HG03280 (cell line): ENCODE measurements around the gene KCNQ1.

ENCODE experiments used
- ATAC-seq: cut with Tn5 transposase; IDR thresholded peaks from one replicate; pipeline ENCODE4 v1.9.1; 2021; ENCODE audit warnings: mild to moderate bottlenecking, moderate library complexity; ENCODE audit not compliant: unreplicated experiment

The KCNQ1 gene

DNA sequence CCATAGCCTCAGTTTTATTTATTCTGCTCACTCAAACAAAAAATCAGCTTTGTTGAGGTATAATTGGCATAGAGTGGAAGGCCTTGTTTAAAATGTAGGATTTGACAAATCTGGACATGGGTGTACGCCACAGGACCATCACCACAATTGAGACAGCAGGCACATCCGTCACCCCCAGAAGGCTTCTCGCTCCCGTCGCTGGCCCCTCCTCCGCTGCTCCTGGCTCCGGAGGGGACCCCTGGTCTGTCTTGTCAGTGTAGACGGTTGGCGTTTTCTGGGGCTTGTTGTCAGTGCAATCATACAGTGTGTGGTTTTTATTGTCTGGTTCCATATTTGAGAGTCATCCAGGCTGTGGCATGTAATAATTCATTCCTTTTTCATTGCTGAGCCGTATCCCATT lies 97.6 kb downstream of the KCNQ1 start:
- ATAC-seq, result no peak

GRCh38 chr11:2547806-2548205 lies 103.0 kb downstream of the KCNQ1 start:
- ATAC-seq, result no peak

- no peak for ATAC-seq
These were observed 103.8 kb downstream of the KCNQ1 start for GRCh38 chr11:2548596-2548995.

DNA sequence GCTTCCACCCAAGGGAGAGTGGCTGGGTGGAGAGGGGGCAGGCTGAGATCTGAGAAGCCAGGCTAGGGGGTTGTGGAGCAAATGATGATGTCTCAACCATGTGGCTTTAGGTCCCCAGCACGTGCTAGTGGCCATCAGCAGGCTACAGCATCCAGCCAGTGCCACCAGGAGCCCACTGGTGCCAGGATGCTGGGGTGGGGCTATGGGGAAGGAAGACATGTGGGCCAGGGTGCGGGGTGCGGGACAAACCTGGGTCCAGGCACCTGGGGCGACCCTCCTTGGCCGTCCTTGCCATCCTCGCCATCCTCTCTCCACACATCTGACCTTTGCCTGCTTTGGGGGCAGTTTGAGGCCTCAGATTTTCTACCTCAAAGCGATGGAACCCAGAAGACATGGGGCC lies 104.3 kb downstream of the KCNQ1 start:
- ATAC-seq, result no peak

DNA sequence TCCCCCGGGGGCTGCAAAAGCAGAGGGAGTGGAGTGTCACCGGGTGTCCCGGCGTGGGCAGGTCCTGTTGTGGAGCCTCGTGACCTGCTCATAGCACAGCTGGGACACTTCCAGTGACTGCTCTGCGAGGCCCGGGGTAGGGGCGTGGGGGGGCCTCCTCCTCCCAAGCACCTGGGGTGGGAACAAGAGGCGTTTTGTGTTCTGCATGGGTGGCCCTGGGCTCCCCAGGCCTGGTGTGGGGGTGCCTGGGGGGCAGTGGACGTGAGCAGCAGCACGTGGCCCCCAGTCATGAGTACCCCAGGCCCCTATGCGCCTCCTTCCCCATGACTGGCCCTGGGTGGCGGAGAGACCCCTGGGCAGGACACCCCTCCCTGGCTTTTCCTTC lies 104.7 kb downstream of the KCNQ1 start:
- no peak for ATAC-seq

DNA sequence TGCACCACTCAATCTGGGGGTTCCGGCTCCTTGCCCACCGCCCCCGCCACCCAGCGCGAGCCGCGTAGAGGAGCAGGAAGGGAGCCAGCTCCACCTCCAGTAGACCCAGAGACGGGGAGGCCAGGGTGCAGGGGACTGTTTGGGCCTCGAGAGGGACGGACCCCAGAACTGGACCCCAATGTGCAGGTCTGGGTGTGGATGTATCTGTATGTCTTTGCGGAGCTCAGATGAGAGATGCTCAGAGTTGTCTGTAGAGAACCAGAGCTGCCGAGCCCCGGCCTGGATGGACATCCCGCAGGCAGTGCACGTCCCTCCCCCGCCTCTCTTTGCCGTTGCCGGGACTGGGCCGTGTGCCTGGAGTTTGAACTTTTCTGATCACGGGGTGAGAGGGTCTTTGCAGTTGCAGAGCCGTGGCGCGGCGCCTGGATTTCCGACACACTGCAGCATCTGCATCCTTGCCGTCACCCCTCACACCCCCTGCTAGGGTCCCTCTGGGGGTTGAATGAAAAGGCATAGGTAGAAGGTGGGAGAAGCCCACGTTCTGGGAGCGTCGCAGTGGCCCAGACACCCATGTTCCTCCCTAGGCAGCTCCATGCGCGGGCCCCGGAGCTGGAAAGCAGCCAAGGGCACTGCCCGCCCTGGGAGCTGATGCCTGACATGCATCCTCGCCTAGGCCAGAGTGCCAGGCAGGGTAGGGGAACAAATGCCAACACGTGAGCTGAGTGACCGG lies 105.2 kb downstream of the KCNQ1 start:
- ATAC-seq, result no peak

GRCh38 chr11:2550606-2550970 lies 105.8 kb downstream of the KCNQ1 start:
- no peak for ATAC-seq

GRCh38 chr11:2551131-2551530 lies 106.3 kb downstream of the KCNQ1 start:
- no peak for ATAC-seq

GRCh38 chr11:2552210-2552609 lies 107.4 kb downstream of the KCNQ1 start:
- ATAC-seq, result no peak

DNA sequence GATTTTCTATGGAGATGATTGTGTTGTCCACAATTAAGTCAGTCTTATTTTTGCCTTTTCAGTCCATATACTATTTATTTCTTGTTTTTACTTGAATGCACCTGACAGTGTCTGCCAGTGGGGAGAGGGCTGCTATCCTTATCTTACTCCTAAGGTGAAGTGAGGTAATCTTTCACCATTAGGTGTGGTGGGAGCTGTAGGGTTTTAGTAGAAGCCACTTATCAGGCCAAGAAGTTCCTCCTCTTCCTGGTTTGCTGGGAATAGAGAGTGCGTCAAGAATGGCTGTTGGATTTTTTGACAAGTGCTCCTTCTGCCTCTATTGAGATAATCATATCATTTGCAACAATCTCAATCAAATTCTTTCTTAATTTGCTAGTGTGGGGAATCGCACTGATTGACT lies 108.4 kb downstream of the KCNQ1 start:
- ATAC-seq, result no peak

- no peak for ATAC-seq
These were observed 109.1 kb downstream of the KCNQ1 start for GRCh38 chr11:2553886-2554285.

DNA sequence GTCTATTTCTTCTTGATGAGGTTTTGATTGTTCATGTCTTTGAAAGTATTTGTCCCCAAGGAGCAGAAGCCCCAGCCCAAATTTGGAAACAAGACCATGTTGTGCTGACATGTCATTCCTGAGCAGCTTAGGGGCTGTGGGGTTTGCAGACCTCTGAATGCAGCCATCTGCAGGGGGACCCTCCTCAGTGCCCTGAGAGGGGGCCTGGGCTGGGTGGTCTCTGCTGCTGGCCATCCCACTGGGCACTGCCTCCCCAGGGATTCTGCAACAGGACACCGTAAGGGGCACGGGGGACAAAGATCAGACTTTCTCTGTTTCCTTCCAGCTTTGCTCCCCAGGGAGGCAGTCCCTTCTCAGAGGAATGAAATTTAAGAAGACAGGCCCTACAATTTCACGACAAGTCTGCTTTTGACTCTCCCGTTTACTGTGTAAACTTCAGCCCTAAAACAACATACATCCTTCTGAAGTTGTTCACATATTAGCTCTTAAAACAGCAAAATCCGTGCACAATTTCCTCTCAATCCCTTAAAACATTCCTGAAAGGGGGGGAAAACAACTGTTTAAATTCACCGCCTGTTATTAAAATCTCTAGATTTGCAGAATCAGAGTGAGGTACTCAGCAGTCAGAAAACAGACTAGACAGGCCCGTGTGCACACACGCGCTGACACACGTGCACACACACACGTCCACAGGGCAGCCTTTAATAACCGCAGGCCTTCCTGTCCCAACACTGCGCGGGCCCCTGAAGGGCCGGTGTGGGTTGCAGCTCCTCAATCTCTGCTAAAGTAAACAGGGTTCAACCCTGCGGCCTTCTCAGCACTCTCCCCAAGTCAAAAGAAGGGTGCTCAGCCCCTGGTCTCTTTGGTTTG lies 109.8 kb downstream of the KCNQ1 start:
- no peak for ATAC-seq

GRCh38 chr11:2555336-2555735 lies 110.5 kb downstream of the KCNQ1 start:
- ATAC-seq, result no peak

GRCh38 chr11:2555891-2556290 lies 111.1 kb downstream of the KCNQ1 start:
- no peak for ATAC-seq

DNA sequence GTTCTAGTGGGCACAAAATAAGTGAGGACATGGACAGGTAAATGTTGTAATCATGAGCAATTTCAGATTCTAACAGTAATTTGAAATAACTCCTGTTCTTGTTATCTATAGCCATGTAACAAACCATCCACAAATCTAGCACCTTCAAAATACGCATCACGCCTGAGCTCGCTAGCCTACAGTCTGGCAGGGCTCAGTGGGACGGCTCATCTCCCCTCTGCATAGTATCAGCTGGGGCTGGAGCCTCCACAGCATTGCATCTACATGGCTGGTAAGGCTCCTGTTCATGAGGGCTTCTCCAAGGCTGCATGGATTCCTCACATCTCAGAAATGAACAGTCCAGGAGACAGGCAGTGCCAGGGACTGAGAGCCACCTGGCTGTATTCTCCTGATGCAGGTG lies 112.6 kb downstream of the KCNQ1 start:
- ATAC-seq, result no peak

DNA sequence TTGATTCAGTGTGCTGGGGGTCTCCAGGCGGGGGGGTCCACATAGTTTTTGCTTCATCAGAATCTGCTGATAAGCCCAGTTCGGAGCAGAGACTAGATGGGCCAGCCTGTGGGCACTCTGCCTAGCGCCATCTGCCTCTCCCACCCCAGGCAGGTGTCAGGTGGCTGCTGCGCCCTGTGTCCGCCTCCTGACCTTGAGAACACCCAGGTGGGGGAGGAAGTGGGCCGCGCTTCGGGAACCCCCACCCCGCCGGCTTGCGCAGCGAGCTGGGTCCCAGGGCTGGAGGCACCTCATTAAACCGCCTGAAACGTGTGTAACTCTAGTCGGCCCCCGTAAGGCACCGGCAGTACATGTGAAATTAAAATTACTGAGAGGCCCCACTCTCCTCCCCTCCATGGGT lies 113.6 kb downstream of the KCNQ1 start:
- no peak for ATAC-seq

DNA sequence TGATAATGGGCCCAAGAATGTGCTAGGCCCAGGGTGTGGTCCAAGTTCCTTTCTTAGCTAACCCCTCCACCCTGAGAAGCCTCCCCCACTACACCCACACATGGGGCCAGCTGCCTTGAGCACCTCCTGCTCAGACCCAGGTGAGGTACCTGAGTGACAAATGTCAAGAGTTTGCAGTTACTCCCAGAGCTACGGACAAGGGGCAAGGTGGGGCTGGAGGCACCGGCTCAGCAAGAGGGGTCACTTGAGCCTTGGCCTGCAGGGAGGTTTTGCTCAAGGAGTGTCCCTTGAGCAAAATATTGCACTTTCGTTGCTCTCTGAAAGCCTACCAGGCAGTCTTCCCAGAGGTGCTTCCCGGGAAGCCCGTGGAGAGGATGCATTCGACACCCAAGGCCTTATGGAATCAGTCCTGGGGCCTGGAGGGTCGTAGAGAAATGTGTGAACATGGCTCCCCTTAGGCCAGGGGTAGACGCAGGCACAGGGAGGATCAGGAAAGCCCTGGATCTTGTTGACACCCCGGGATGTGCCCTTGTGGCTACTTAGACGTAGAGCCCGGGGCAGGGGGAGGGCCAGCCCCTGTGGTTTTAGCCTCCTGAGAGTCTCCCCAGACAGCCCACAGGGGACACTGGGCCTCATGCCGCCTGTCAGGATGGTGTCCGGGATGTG lies 114.2 kb downstream of the KCNQ1 start:
- ATAC-seq, result no peak

DNA sequence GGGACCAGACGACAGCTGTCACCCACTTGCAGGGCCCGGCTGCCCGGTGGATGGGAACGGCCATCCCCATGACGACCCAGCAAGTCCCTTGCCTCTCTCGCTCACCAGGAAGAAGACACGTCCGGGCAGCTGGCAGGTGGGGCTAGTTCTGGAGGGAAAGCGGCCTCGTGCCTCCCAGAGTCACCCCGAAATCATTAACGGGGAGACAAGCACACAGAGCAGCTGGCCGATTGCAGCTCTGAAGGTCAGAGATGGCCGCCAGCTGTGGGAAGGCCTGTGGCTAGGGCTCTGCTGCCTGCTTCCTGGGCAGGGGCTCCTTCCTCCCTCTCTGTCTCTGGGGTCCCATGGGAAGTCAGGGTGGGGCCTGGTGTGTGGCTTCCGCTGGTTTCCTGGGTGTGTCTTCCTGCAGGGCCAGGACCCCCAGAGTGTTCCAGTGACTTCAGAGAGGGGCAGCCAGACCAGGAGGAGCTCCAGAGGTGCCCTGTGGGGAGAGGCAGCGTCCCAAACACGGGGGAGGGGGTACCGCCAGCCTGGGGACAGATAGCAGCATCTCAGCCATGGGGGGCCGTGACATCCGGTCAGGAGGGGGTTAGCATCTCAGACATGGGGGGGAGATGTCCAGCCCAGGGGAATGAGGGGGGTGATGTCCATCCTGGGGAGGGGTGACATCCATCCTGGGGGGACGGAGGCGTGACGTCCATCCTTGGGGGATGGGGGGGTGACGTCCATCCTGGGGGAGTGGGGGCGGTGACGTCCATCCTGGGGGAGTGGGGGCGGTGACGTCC lies 114.9 kb downstream of the KCNQ1 start:
- ATAC-seq, result no peak

DNA sequence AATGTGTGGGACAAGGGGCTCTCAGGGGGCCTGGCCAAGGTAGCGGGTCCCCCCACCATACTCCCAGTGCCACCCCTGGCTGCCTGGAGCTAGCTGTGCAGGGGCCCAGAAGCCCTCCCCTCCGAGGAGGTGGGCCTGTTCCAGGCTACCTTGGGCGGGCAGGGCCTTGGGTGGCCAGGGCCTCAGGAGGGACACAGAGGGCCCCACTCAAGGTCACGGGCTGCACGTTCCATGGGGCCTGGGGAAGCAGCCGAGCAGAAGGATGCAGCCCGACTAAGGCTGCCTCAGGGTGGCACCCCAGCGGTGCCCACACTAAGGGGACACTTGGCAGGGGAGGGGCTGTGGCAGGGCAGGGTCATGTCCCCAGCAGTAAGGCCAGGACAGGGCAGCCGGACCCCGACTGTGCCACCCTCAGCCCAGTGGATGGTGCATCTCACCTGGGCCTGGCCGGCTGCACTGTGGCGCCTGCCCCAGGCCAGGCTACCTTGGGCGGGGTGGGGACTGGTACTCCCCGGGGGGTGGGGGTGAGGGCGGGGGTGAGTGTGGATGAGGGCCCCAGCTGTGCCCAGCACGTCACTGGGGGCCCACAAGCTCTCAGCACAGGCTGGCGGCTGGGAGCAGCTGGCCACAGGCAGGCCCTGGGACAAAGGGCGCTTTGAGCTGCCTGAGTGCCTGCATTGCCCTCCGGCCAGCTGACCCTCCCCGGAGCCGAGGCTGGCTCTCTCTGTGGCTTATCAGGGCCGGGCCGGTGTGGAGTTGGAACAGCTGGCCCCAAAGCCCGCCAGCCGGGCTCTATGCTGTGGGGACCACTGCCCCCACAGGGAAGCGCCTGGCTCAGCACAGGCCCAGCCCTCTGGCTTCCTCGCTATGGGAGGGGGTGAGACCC lies 117.1 kb downstream of the KCNQ1 start:
- ATAC-seq, result no peak

GRCh38 chr11:2562890-2563212 lies 118.0 kb downstream of the KCNQ1 start:
- no peak for ATAC-seq
